ENCODE data around the gene ARPP21. TPM values are rescaled to one million over a fixed set of nuclear protein-coding genes. Genes with fewer than 3 reads are reported as not detected.

The ARPP21 gene
- total RNA-seq, 1 donor = not detected

DNA sequence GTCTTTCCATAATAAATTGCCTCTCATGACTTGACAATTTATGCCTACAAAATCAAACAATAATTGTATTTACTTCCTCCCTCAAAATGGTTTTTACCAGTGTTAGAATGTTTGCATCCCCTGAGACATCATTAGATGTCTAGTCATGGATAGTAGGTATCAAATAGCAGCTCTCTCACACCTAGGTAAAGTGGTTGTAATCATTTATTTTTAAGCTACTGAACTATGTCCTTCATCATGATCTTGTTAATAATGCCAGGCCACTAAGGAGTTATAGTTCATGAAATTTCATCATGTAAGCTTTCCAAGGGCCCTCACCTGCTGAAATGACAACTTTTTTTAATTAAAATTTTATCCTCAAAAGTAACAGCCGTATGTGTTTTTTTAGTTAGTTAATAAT lies 134.1 kb downstream of the ARPP21 start:
- TF ChIP-seq CTCF (IDR thresholded peaks at IDR 0.05; ENCODE audit: extremely low read depth, low read depth, low read length) = no peak
- no peaks in the 10 kb centered on the region for H3K27me3 ChIP-seq (ENCODE audit: insufficient read depth, low read length)
- H3K4me2 ChIP-seq (ENCODE audit: insufficient read depth, low read length) = no peak overlapping the region
- H2AFZ ChIP-seq (ENCODE audit: low read length) = no peak overlapping the region
- H3K27ac ChIP-seq (ENCODE audit: low read depth, low read length) = no peak overlapping the region
- H3K4me1 ChIP-seq (ENCODE audit: insufficient read depth, low read length) = no peaks in the 10 kb centered on the region
- peaks cover 2% of the 10 kb centered on the region for H3K9me3 ChIP-seq (ENCODE audit: low read depth, low read length)
- H3K36me3 ChIP-seq (ENCODE audit: insufficient read depth, low read length) = no peaks in the 10 kb centered on the region
- H3K4me3 ChIP-seq (ENCODE audit: insufficient read depth, low read length) = no peak overlapping the region
- DNase-seq (ENCODE audit: insufficient read length, low spot score, missing footprints) = no peak
- no peaks in the 10 kb centered on the region for H3K79me2 ChIP-seq (ENCODE audit: insufficient read depth, low read length)
- H4K20me1 ChIP-seq (ENCODE audit: insufficient read depth, low read length) = no peaks in the 10 kb centered on the region

DNA sequence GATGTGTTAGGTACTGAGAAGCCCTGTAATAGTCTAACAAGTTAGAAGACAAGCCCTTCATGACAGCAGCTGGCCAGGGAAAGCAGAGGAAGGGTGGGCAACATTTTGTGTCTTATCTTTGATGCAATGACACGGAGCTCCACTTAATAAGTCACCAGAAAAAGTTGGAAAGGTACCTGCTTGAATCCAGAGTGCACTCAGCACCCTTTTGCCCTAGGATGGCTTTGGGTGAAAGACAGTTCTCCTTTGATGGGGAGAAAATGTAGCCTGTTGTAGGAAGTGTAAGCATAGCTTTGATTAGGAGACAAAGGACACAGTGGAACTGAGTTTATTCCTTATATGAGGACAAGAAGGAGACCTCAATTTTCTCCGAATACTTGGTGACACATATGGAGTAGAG lies 137.0 kb downstream of the ARPP21 start:
- TF ChIP-seq CTCF (IDR thresholded peaks at IDR 0.05; ENCODE audit: extremely low read depth, low read depth, low read length) = no peak
- Histone ChIP-seq H3K4me2 (ENCODE audit: insufficient read depth, low read length) (no peak overlapping the region), H3K27ac (ENCODE audit: low read depth, low read length) (no peak overlapping the region), H4K20me1 (ENCODE audit: insufficient read depth, low read length) (no peaks in the 10 kb centered on the region), H3K36me3 (ENCODE audit: insufficient read depth, low read length) (no peaks in the 10 kb centered on the region), H3K79me2 (ENCODE audit: insufficient read depth, low read length) (no peaks in the 10 kb centered on the region), H2AFZ (ENCODE audit: low read length) (no peak overlapping the region), H3K9me3 (ENCODE audit: low read depth, low read length) (peaks cover 2% of the 10 kb centered on the region), H3K4me3 (ENCODE audit: insufficient read depth, low read length) (no peak overlapping the region), H3K4me1 (ENCODE audit: insufficient read depth, low read length) (no peaks in the 10 kb centered on the region), H3K27me3 (ENCODE audit: insufficient read depth, low read length) (no peaks in the 10 kb centered on the region)
- DNase-seq (ENCODE audit: insufficient read length, low spot score, missing footprints) = no peak

DNA sequence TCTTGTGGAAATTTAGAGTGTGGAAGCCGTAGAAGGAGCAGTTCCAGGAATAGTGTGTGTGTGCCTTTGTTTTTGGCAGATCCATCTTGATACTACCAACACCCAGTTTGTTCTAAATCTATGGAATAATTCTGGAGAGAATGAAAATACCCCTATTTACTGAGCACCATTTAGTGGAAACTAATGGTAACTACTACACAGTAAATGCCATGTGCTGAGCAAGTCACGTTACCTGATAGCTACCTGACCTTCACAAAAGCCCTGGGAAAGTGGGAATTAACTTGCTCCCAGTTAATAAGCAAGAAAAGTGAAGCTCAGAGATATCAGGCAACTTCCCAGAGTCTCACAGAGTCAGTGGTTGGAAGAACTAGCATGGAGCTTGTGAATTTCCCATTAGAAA lies 137.7 kb downstream of the ARPP21 start:
- no peaks in the 10 kb centered on the region for H4K20me1 ChIP-seq (ENCODE audit: insufficient read depth, low read length)
- H3K27ac ChIP-seq (ENCODE audit: low read depth, low read length) = no peak overlapping the region
- H3K4me3 ChIP-seq (ENCODE audit: insufficient read depth, low read length) = no peak overlapping the region
- no peak overlapping the region for H3K4me2 ChIP-seq (ENCODE audit: insufficient read depth, low read length)
- no peak overlapping the region for H2AFZ ChIP-seq (ENCODE audit: low read length)
- no peaks in the 10 kb centered on the region for H3K79me2 ChIP-seq (ENCODE audit: insufficient read depth, low read length)
- H3K4me1 ChIP-seq (ENCODE audit: insufficient read depth, low read length) = no peaks in the 10 kb centered on the region
- no peak for DNase-seq (ENCODE audit: insufficient read length, low spot score, missing footprints)
- no peaks in the 10 kb centered on the region for H3K27me3 ChIP-seq (ENCODE audit: insufficient read depth, low read length)
- H3K36me3 ChIP-seq (ENCODE audit: insufficient read depth, low read length) = no peaks in the 10 kb centered on the region
- no peak for TF ChIP-seq CTCF (IDR thresholded peaks at IDR 0.05; ENCODE audit: extremely low read depth, low read depth, low read length)
- peaks cover 2% of the 10 kb centered on the region for H3K9me3 ChIP-seq (ENCODE audit: low read depth, low read length)

DNA sequence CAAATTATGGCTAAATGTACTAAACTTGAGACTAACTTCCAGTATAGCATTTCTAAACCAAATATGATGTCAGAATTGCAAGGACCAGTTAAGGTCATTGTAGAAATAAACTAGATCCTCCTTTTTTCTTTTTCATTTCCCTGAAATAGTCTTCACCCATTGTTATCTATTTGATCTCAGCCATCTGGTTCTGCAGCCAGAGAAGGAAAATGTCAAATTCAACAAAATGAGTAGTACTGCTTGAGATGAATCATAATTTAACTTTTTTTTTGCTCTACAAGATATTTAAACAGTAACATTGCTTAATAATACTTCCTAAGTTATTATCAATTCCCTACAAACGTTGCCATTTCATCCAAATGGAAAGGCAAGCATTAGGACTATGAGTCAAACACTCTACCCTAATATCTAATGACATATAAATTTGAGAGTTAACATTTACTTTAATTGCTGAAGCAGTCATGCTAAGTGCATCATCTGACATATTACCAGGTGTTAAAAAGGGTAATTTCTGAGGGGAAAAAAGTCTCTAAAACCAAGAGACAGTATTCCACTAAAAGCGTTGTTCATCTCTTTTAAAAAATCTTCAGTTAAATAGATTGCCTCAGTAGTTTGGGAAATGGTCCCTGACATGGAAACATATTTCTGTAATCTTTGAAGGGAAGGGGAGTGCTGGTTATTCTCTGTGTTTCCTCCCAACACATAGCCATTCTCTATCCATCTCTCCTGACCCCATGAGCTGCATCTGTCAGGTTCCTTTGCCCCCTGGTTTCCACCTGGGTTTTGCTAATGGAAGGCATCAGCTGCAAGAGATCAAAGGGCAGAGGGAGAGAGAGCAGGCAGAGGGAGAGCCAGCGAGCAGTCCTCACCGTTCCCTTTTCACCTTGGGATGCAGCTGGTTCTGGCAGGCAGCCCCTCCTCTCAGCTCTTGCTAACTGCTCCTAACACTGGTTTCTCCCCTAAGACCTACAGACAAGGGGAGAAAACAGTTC lies 138.5 kb downstream of the ARPP21 start:
- peaks cover 2% of the 10 kb centered on the region for H3K9me3 ChIP-seq (ENCODE audit: low read depth, low read length)
- no peak for DNase-seq (ENCODE audit: insufficient read length, low spot score, missing footprints)
- H3K27ac ChIP-seq (ENCODE audit: low read depth, low read length) = no peak overlapping the region
- H3K4me3 ChIP-seq (ENCODE audit: insufficient read depth, low read length) = no peak overlapping the region
- H3K27me3 ChIP-seq (ENCODE audit: insufficient read depth, low read length) = no peaks in the 10 kb centered on the region
- H2AFZ ChIP-seq (ENCODE audit: low read length) = no peak overlapping the region
- H3K79me2 ChIP-seq (ENCODE audit: insufficient read depth, low read length) = no peaks in the 10 kb centered on the region
- H3K4me1 ChIP-seq (ENCODE audit: insufficient read depth, low read length) = no peaks in the 10 kb centered on the region
- no peak overlapping the region for H3K4me2 ChIP-seq (ENCODE audit: insufficient read depth, low read length)
- no peaks in the 10 kb centered on the region for H3K36me3 ChIP-seq (ENCODE audit: insufficient read depth, low read length)
- no peak for TF ChIP-seq CTCF (IDR thresholded peaks at IDR 0.05; ENCODE audit: extremely low read depth, low read depth, low read length)
- no peaks in the 10 kb centered on the region for H4K20me1 ChIP-seq (ENCODE audit: insufficient read depth, low read length)
